GM19467 (cell line): ENCODE data around the gene NLGN2.

Experiments used
- ATAC-seq: cut with Tn5 transposase; IDR thresholded peaks from one replicate; pipeline ENCODE4 v1.9.1; 2021; ENCODE audit warnings: mild to moderate bottlenecking, moderate library complexity; ENCODE audit not compliant: unreplicated experiment

NLGN2 gene

DNA sequence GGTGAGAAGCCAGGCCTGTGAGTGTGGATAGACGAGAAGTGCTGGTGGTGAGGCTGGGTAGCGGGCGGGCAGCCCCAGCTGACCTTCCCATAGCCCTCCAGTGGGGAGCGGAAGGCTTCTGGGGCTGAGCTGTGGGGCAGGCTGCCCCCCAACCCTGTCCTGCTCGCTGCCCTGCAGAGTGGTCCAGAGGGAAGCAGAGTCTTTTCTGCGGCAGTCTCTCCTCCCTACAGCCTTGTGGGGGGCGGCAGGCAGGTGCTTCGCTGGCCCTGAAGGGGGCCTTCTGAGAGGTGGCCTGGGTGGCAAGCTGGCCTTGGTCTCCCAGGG is 3.7 kb downstream of the NLGN2 start:
- no peak for ATAC-seq

DNA sequence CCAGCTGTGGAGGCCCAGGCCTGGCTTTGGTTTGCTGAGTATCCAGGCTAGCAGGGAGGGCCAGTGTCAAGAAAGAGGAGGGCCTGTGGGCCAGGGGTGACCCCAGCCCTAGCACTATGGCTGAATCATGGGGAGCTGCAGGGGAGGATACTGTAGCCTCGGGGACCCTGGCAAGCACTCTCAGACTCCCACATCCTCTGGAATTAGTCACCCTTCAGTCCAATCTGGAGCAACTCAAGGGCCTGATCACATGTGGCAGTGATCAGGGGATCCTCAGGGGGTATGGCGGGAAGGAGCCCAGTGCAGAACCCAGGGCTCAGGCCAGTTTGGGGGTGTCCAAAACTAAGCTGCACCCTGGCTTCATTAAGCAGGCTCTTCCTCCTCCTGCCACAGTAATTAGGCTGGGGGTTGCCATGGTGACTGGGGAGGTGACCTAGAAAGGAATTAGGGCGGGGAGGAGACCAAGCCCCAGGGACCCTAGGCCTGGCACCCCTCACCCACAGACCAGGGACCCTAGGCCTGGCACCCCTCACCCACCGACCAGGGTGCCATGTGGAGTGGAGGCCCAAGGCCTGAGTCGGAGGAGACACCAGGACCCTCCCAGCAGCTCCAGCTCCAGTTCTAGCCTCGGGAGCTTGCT is 5.8 kb downstream of the NLGN2 start:
- ATAC-seq, result no peak

DNA sequence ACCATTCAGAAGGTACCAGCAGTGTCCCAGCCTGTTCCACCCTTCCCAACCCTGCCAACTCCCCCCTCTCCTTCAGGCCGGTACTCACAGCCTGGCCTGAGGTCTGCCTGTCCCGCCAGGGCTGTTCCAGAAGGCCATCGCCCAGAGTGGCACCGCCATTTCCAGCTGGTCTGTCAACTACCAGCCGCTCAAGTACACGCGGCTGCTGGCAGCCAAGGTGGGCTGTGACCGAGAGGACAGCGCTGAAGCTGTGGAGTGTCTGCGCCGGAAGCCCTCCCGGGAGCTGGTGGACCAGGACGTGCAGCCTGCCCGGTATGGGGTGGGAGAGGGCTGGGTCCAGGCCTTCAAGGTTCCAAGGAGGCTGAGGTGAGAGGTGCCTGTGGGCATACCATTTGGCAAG is 7.2 kb downstream of the NLGN2 start:
- ATAC-seq, result no peak

DNA sequence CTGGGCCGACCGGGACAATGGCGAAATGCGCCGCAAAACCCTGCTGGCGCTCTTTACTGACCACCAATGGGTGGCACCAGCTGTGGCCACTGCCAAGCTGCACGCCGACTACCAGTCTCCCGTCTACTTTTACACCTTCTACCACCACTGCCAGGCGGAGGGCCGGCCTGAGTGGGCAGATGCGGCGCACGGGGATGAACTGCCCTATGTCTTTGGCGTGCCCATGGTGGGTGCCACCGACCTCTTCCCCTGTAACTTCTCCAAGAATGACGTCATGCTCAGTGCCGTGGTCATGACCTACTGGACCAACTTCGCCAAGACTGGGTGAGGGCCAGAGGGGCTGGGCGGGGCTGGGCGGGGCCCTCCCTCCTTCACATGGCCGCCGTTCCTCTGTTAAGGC is 8.1 kb downstream of the NLGN2 start:
- no peak for ATAC-seq

DNA sequence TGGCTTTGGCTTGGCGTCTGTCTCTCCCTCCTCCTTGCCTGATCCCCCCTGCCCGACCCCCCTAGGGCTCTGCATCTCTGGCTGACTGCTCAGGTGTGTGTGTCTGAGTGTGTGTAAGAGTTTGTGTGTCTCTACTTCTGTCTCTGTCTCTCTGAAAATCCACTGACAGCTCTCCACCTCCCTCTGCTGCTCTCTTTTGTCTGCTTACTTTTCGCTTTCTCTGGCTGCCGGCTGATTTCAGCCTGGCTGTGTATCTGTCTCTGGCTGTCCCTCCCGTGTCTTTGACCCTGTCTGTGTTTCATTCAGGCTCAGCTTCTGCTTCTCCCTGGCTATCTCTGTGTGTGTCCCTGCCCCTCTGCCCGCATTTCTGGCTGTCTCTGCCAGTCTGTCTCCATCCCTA is 8.7 kb downstream of the NLGN2 start:
- no peak for ATAC-seq

DNA sequence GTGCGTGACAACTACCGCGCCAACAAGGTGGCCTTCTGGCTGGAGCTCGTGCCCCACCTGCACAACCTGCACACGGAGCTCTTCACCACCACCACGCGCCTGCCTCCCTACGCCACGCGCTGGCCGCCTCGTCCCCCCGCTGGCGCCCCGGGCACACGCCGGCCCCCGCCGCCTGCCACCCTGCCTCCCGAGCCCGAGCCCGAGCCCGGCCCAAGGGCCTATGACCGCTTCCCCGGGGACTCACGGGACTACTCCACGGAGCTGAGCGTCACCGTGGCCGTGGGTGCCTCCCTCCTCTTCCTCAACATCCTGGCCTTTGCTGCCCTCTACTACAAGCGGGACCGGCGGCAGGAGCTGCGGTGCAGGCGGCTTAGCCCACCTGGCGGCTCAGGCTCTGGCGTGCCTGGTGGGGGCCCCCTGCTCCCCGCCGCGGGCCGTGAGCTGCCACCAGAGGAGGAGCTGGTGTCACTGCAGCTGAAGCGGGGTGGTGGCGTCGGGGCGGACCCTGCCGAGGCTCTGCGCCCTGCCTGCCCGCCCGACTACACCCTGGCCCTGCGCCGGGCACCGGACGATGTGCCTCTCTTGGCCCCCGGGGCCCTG is 9.5 kb downstream of the NLGN2 start:
- no peak for ATAC-seq

DNA sequence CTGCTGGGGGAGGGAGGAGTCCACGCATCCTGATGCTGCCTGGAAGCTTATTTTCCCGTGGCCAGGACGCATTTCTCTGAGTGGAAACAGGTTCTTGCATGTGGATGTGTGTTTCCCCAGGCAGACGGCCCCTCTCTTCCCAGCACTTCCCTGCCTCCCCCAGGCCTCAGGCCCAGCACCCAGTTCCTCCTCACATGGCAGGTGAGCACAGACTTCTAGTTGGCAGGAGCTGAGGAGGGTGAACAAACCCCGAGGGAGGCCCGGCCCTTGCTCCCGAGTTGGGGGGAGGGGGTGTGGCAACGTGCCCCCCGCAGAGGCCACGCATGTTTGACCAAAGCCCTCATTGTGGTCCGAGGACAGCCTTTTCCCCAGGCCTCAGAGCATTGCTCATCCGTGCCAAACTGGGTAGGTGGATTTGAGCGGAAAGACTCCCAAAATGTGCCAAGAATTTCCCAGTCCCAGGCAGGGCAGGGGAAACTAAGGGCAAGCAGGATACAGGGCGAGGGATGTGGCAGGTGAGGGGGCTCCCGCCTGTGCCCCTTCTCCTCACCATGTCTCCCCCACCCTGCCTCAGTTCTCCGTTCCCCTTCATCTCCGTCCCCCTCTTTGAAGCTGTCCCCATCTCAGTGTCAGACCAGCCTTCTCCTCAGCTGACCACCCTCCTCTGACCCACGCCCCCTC is 11.0 kb downstream of the NLGN2 start:
- ATAC-seq, result no peak

DNA sequence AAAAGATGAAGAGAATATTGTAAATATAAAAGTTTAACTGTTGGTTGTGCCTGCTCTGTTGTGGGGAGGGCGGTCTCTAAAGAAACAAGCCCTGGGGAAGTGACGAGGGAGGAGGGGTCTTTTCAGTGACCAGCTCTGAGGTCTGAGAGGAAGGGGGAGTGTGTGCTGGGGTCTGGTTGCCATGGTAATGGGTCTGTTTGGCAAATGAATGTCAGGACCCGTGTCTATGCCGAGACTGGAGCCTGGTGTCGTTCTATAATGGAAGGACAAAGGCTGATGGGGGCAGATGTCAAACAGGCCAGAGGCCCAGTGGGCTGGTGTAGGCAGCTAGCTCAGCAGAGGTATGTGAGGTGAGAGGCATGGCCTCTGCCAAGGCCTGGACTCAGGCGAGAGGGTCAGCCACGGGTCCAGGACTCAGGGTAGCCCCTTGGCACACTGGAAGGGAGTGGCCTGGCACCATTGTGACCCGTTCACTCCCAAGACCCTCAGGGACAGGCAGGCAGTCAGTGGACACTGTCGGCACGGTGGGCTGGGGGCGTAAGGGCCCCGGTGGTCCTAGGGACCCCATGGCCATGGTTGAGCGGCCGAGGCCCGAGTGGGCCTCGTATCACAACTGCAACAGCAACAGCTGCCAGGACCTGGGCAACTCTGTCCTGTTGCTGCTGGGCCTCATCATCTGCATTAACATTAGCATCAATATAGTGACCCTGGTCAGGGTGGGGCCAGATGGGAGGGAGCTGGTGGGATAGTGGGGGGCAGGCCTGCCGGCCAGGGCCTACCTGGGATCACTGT is 12.4 kb downstream of the NLGN2 start, which contains the start of gene SPEM1:
TSS of gene SPEM1 (plus strand) at position 506 of the 792 bp plus-strand sequence. CDS start at position 567, 61 bp downstream.
- no peak for ATAC-seq

DNA sequence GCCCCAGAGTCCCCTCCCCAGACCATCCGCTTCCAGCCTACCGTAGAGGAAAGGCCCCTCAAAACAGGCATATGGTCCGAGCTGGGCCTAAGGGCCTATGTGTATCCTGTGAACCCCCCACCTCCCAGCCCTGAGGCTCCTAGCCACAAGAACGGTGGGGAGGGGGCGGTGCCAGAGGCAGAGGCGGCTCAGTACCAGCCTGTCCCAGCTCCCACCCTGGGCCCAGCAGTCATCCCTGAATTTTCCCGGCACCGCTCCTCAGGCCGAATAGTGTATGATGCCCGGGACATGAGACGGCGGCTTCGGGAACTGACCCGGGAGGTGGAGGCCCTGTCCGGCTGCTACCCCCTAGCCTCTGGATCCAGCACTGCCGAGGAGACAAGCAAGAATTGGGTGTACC is 13.5 kb downstream of the NLGN2 start:
- ATAC-seq, result no peak

DNA sequence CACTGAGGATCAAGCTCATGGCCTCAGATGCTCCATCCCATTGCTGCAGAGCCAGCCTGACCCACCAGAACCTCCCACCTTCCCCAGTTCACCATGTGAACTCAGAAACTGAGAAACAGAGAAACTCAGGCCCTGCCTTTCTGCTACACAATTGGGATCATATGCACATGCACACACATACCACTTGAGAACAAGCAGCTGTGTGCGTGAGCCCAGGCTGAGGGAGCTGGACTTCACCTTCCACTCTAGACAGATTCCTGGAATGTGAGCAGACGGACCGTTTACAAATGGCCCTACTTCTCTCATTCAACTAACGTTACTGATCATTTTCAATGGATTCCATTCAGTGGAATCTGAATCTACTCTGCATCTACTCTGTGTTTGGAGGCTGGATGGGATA is 16.0 kb downstream of the NLGN2 start:
- ATAC-seq, result no peak

DNA sequence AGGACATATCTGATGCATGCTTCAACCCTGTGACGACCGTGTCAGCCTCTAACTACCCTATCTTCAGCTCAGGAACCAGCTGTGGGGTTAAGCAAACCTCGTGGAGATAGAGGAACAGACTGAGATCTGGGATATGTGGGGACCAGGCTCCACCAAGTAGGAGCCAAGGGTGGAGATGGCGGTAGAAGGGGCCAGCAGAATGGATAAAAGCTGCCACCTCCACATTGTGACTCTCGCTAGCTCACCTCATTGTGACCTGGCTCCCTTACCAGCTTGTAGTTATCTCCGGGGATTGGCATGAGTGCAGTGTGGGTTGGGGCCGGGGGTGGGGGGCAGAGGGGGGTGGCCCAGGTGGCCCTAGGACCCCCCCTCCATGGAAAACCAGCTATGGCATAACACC is 17.7 kb downstream of the NLGN2 start, which contains the start of gene SPEM2:
TSS of gene SPEM2 (plus strand) at position 301 of the 400 bp plus-strand sequence. CDS start at position 374, 73 bp downstream.
- ATAC-seq, result no peak

DNA sequence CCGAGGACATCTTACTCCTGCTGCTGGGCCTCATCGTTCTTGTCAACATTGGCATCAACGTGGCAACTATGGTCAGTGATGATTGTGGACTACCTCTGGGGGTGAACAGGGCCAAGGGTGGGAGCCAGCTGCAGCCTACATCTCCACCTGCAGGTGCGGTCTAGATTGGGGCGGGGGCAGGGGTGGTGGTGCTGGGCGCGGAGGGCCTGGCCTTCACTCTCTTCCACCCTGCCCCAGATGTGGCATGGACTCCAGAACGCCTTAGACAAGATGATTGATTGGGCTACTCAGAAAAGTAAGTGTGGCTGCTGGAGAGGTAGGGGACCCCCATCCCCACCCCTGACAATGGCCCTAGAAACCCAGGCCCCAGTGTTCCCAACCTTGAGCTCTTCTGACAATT is 18.1 kb downstream of the NLGN2 start:
- no peak for ATAC-seq

DNA sequence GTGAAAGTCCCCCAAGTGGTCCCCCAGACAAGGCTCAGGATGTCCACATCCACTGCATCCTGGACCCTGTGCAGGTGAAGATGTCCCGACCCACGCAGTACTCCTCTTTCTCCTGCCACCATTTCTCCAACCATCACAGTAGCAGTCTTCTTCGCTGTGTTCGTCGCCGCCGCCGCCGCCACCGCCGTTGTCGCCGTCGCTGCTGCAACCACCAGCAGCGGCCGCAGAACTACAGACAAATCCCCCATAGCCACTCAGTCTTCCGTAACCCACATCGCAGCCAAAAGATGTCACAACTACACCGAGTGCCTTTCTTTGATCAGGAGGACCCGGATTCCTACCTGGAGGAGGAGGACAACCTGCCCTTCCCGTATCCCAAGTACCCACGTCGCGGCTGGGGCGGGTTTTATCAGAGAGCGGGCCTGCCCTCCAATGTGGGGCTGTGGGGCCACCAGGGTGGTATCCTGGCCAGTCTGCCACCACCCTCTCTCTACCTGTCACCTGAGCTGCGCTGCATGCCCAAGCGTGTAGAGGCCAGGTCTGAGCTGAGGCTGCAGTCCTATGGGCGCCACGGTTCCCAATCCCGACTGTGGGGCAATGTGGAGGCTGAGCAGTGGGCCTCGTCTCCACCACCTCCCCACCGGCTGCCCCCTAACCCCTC is 18.7 kb downstream of the NLGN2 start:
- no peak for ATAC-seq

DNA sequence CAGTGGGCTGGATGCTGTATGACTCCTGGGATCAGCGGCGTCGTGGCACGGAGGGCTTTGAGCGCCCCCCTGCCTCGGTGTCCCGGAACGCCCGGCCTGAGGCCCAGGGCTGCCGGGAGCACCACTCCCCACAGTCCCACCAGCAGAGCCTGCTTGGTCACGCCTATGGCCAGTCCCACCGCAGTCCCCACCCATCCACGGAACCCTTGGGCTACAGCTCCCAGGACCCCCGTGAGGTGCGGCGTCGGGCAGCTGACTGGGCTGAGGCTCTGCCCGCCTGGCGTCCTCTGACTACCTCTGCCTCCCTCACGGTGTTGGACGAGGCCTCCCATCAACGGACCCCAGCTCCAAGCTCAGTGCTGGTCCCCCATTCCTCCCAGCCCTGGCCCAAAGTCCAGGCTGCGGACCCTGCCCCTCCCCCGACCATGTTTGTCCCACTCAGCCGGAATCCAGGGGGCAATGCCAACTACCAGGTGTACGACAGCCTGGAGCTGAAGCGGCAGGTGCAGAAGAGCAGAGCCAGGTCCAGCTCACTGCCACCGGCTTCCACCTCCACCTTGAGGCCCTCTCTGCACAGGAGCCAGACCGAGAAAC is 19.3 kb downstream of the NLGN2 start:
- no peak for ATAC-seq

DNA sequence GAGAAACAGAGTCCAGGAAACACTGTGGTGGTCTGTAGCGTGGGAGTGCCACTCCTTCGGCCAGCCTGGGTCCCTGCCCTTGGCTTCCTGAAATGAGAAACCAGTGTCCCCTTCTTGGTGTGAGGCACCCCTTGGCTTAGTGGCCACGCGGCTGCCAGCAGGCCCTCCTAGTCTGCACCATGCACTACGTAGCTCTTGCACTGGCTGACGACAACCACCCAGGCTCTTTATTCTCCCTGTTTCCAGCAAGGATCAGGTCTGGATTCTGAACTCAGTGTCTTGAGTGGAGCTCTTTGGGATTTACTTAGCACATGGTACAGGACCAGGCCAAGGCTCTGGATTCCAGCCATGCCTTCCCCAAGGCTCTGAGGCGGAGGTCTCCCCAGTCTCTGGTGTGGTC is 19.9 kb downstream of the NLGN2 start:
- ATAC-seq, result no peak

DNA sequence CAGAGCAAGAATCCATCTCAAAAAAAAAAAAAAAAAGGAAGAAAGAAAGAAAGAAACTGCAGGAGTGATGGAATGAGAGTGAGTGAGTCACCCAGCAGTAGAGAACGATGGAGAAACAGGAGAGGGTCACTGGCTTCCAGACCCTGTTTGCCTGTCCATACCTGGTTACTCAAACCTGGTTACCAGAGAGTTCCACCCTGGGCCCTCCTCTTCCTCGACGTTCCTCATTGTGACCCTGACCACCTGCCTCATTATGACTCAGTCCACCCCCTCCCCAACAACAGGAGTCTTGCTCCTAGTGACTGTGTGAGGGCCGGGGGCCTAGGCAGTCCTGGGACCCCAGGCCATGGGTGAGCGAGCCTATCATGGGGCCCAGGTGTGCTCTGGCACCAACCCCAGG is 20.9 kb downstream of the NLGN2 start, which contains the start of gene SPEM3:
TSS of gene SPEM3 (plus strand) at position 301 of the 400 bp plus-strand sequence. CDS start at position 347, 46 bp downstream.
- ATAC-seq, result no peak

DNA sequence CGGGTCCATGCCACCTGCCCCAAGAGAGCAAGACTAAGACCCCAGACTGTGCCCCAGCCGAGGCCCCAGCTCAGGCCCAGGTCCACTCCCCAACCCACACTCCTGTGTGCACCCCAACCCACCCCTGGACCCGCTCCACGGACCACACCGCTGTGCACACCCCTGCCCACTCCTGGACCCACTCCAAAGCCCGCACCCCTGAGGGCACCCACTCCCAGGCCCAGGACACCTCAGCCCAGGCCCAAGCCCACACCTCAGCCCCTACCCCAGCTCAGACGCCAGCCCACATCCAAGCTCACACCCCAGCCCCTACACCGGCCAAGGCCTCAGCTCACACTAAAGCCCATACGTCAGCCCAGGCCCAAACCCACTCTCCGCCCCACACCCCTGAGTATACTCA is 22.1 kb downstream of the NLGN2 start:
- ATAC-seq, result no peak

DNA sequence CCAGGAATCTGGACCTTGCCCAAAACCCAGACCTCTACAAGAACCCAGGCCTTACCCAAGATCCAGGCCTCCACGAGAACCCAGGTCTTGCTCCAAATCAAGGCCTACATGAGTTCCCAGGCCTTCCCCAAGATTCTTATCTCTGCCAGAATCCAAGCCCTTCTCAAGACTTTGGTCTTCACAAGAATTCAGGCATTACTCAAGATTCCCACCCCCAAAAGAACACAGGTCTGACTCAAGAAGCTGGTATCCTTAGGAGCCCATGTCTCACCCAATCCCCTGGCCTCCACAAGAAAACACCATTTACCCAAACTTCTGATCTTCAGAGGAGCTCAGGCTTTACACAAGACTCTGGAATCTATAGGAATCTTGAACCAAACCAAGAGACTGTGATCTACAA is 23.6 kb downstream of the NLGN2 start:
- ATAC-seq, result no peak

DNA sequence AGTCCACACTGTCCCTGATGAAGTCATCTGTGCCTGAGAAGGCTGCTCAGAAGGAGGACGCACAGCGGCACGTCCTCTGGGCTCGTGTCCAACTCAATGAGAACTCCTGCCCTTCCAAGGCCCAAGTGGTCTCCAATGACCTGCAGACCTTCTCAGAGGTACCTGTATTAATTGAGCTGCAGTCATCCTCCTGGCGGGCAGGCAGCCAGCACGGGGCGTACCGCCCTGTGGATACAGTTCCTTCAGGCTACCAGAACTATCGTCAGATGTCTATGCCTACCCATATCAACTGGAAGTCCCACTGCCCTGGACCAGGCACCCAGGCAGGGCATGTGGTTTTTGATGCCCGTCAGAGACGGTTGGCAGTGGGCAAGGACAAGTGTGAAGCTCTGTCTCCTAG is 24.7 kb downstream of the NLGN2 start:
- no peak for ATAC-seq

DNA sequence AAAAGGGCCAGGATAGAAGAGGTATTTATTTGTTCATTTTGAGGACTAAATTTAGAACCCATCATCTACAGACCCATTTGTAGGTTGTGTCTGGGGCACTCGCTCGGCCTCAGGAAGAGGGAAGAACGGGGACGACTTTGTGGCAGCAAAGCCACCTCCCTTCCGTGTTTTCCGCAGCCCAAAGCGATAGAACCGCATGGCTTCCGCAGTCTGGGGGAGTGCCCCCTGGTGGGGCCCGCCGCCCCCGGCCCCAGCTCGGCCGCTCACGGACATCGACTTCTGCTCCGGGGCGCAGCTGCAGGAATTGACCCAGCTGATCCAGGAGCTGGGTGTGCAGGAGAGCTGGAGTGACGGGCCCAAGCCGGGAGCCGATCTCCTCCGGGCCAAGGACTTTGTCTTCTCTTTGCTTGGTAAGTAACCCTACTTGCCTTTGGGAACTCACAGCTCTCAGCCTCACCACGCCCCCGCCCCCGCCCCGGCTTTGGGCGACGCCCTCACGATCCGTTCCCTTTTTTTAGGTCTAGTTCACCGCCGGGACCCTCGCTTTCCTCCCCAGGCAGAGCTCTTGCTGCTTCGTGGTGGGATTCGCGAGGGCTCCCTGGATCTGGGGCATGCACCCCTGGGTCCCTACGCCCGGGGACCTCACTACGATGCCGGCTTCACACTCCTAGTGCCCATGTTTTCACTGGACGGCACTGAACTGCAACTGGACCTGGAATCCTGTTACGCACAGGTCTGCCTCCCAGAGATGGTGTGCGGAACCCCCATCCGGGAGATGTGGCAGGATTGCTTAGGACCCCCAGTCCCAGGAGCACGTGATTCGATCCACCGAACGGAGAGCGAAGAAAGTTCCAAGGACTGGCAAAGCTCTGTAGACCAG is 28.3 kb downstream of the NLGN2 start:
- ATAC-seq, result no peak
